Erythroblast (primary cell): Measurements from ENCODE around the gene NFAT5.

Experiments used
- GATA1 ChIP-seq: IDR thresholded peaks from 2 replicates; pipeline ENCODE4 v1.6.1; 2011; ENCODE audit warnings: low read depth, mild to moderate bottlenecking, control low read depth, low read length, moderate library complexity
- POLR2A ChIP-seq: IDR thresholded peaks from 2 replicates; pipeline ENCODE4 v1.6.1; 2011; ENCODE audit warnings: mild to moderate bottlenecking, low read length

- TF ChIP-seq POLR2A (no peak), GATA1 (no peak)
Measured at GRCh38 chr16:69745232-69745612, 179.5 kb downstream of the NFAT5 start.
